K562 (cell line): ENCODE measurements around the gene HSD3B7. TPM values are rescaled to one million over a fixed set of nuclear protein-coding genes. Genes with fewer than 3 reads are reported as not detected.

Experiments used
- BACH1 ChIP-seq: fragments of 200-800 bp; sonication (Bioruptor generic); IDR thresholded peaks from 2 replicates; pipeline ENCODE4 v1.6.1; 2016; ENCODE audit warnings: missing genetic modification characterization, missing compliant biosample characterization
- CREM ChIP-seq: IDR thresholded peaks from 2 replicates; pipeline ENCODE4 v1.6.1; 2014; ENCODE audit warnings: antibody characterized with exemption, low read depth
- DDX20 ChIP-seq: fragments of 450-650 bp; IDR thresholded peaks from 2 replicates; pipeline ENCODE4 v1.6.1; 2016; ENCODE audit warnings: missing genetic modification characterization, low read depth, mild to moderate bottlenecking, missing compliant biosample characterization, moderate library complexity
- ELF2 ChIP-seq: fragments of 250-450 bp; sonication (Bioruptor Pico); IDR thresholded peaks from 2 replicates; pipeline ENCODE4 v1.5.0; 2021; ENCODE audit warnings: mild to moderate bottlenecking
- ETV5 ChIP-seq: sonication (generic); formaldehyde crosslinking; IDR thresholded peaks from 2 replicates; pipeline ENCODE4 v1.4.0; 2020; ENCODE audit warnings: low read depth, mild to moderate bottlenecking, missing genetic modification reagents
- FUS ChIP-seq: fragments of 200-400 bp; formaldehyde crosslinking; optimal IDR thresholded peaks from 2 replicates; pipeline ENCODE3; 2017; ENCODE audit warnings: low read depth, low read length
- GTF2B ChIP-seq: IDR thresholded peaks from 2 replicates; pipeline ENCODE4 v1.6.1; 2011; ENCODE audit not compliant: insufficient read length; ENCODE audit errors: extremely low read depth
- HNRNPL ChIP-seq: fragments of 200-400 bp; formaldehyde crosslinking; IDR thresholded peaks from 2 replicates; pipeline ENCODE4 v1.6.1; 2017; ENCODE audit warnings: low read depth, mild to moderate bottlenecking, low read length
- MAFF ChIP-seq: IDR thresholded peaks from 2 replicates; pipeline ENCODE4 v1.6.1; 2012; ENCODE audit warnings: low read length, improper control_type of control experiment
- MAZ ChIP-seq, 2 experiments: fragments of 450-650 bp in 1 of 2; sonication (generic) in 1 of 2; formaldehyde crosslinking; IDR thresholded peaks in 1 of 2; conservative IDR thresholded peaks in 1 of 2; 2 replicates each; pipeline versions ENCODE4 v1.4.0 to v1.5.0; 2020; ENCODE audit warnings: mild to moderate bottlenecking in 1 of 2, missing genetic modification reagents in 1 of 2
- PTTG1 ChIP-seq: fragments of 450-650 bp; IDR thresholded peaks from 2 replicates; pipeline ENCODE4 v1.6.1; 2016; ENCODE audit warnings: low read depth, mild to moderate bottlenecking, missing genetic modification characterization, missing compliant biosample characterization
- RBM15 ChIP-seq: fragments of 200-400 bp; formaldehyde crosslinking; IDR thresholded peaks from 2 replicates; pipeline ENCODE4 v1.6.1; 2018; ENCODE audit warnings: mild to moderate bottlenecking, low read length, moderate library complexity; ENCODE audit not compliant: insufficient read depth
- SPI1 ChIP-seq: IDR thresholded peaks from 2 replicates; pipeline ENCODE4 v1.6.1; 2011; ENCODE audit warnings: low read depth, low read length, control low read depth, borderline replicate concordance
- TOE1 ChIP-seq, 2 experiments: fragments of 450-650 bp in 1 of 2; sonication (generic) in 1 of 2; formaldehyde crosslinking in 1 of 2; IDR thresholded peaks; 2 replicates each; pipeline versions ENCODE4 v1.7.1 to v1.8.0; 2016 to 2022; ENCODE audit warnings: borderline replicate concordance in 2 of 2, mild to moderate bottlenecking in 2 of 2, antibody characterized with exemption in 1 of 2, inconsistent platforms in 1 of 2, low read depth in 1 of 2, missing genetic modification reagents in 1 of 2, moderate library complexity in 1 of 2
- ZC3H4 ChIP-seq: sonication (generic); formaldehyde crosslinking; IDR thresholded peaks from 2 replicates; pipeline ENCODE4 v1.9.0; 2021; ENCODE audit warnings: missing genetic modification reagents, borderline replicate concordance
- ZNF12 ChIP-seq: sonication (generic); formaldehyde crosslinking; IDR thresholded peaks from 2 replicates; pipeline ENCODE4 v1.4.0; 2020; ENCODE audit warnings: mild to moderate bottlenecking, missing genetic modification reagents
- ZNF511 ChIP-seq: sonication (generic); formaldehyde crosslinking; IDR thresholded peaks from 2 replicates; pipeline ENCODE4 v1.8.0; 2022; ENCODE audit warnings: mild to moderate bottlenecking, missing genetic modification reagents
- ZNF764 ChIP-seq: fragments of 250-450 bp; sonication (Bioruptor Pico); IDR thresholded peaks from 2 replicates; pipeline ENCODE4 v1.4.0; 2020; ENCODE audit warnings: low read depth, mild to moderate bottlenecking, moderate library complexity
- polyA plus RNA-seq, 8 experiments: library from polyadenylated mRNA; depleted of rRNA in 4 of 8; stranded (reverse) in 5 of 8; unstranded in 3 of 8; fragments of >200 nt; fragmentation: Nextera tagmentation in 2 of 8; fragmentation: Illumina TruSeq in 1 of 8; extraction: Ambion mirVana in 2 of 8; extraction: Trizol in 1 of 8; gene quantifications; 2 replicates each; pipeline versions ENCODE4 v1.2.1 to v1.2.3, GENCODE V29; 2011 to 2014; ENCODE audit warnings: inconsistent platforms in 1 of 8, missing spikeins in 1 of 8
- total RNA-seq, 7 experiments: library from RNA; depleted of rRNA in 6 of 7; stranded (reverse); fragments of >200 nt in 6 of 7; fragmentation: Illumina TruSeq in 2 of 7; extraction: Trizol in 2 of 7; gene quantifications; 2 replicates each; pipeline versions ENCODE4 v1.2.1 to v1.2.3, GENCODE V29; 2011 to 2021; ENCODE audit warnings: low replicate concordance in 1 of 7

The HSD3B7 gene
- total and polyA plus RNA-seq, 9 of the 15 experiments (the other 6 are each of a cell fraction or from before 2014, with no cell fraction given), result 5.4 to 49.1 (median 23.0) TPM

GRCh38 chr16:30956601-30957455 lies 28.2 kb upstream of the HSD3B7 start (continued):
- no peak for TF ChIP-seq MAFF
- TF ChIP-seq ZNF12 (CRISPR knock-in tag), result peak; percentile 38
- TF ChIP-seq DDX20, result no peak
- no peak for TF ChIP-seq PTTG1
- TF ChIP-seq ZC3H4 (CRISPR knock-in tag), result no peak; the same call in 1 of the 2 replicates
- TF ChIP-seq ZNF511 (CRISPR knock-in tag), result peak; percentile 47; the same call in 1 of the 2 replicates
- TF ChIP-seq ELF2 (CRISPR knock-in tag), result peak; percentile 77; the same call in 1 of the 2 replicates
- no peak for TF ChIP-seq CREM
- no peak for TF ChIP-seq FUS
- no peak for TF ChIP-seq ZNF764
- no peak for TF ChIP-seq RBM15
- no peak for TF ChIP-seq TOE1 (IDR thresholded peaks at IDR 0.05; ENCODE audit: borderline replicate concordance)
- no peak for TF ChIP-seq TOE1 (CRISPR knock-in tag; IDR thresholded peaks at IDR 0.05; ENCODE audit: borderline replicate concordance, low read depth)
- TF ChIP-seq SPI1, result no peak
- TF ChIP-seq MAZ (CRISPR knock-in tag; conservative IDR thresholded peaks at IDR 0.05 in 1 of 2, IDR thresholded peaks at IDR 0.05 in 1 of 2), result no peak
- no peak; the same call in 1 of the 2 replicates for TF ChIP-seq BACH1 (tag)
- no peak for TF ChIP-seq HNRNPL
- TF ChIP-seq GTF2B, result no peak
- TF ChIP-seq ETV5 (CRISPR knock-in tag), result peak; percentile 18; the same call in 1 of the 2 replicates
